HG03066 (cell line): ENCODE results near the gene RGL4.
"Not testable (repeated sequence)": the region's sequence is repeated elsewhere in the genome, so short reads cannot be mapped to it uniquely, and the experiment has no call there.

Source experiments
- ATAC-seq: cut with Tn5 transposase; IDR thresholded peaks from one replicate; pipeline ENCODE4 v1.9.1; 2021; ENCODE audit warnings: low read depth; ENCODE audit not compliant: unreplicated experiment

RGL4 gene

GRCh38 chr22:23728108-23728507 is 37.3 kb downstream of the RGL4 start:
- ATAC-seq: not testable (repeated sequence)

- no peak for ATAC-seq
Observed at GRCh38 chr22:23737696-23738095, 46.9 kb downstream of the RGL4 start.

- ATAC-seq: no peak
Observed at GRCh38 chr22:23742505-23743264, 51.9 kb downstream of the RGL4 start.

- no peak for ATAC-seq
Observed at GRCh38 chr22:23743303-23743705, 52.5 kb downstream of the RGL4 start.

- ATAC-seq: no peak
Observed at GRCh38 chr22:23744001-23744400, 53.2 kb downstream of the RGL4 start.

GRCh38 chr22:23744485-23744884 is 53.7 kb downstream of the RGL4 start:
- ATAC-seq: no peak

- ATAC-seq: no peak
Observed at GRCh38 chr22:23745791-23746190, 55.0 kb downstream of the RGL4 start.
